HL-60 (cell line): ENCODE results near the gene TOMM70.

Experiments
- CTCF ChIP-seq: IDR thresholded peaks from one replicate; pipeline ENCODE4 v1.5.1; 2011; ENCODE audit warnings: low read length, control low read depth, inconsistent platforms; ENCODE audit not compliant: insufficient read depth
- GABPA ChIP-seq: IDR thresholded peaks from 2 replicates; pipeline ENCODE4 v1.6.1; 2012; ENCODE audit warnings: low read depth
- POLR2AphosphoS5 ChIP-seq: IDR thresholded peaks from 2 replicates; pipeline ENCODE4 v1.6.1; 2012; ENCODE audit warnings: low read depth
- TF ChIP-seq, protein P1 (sequence below): IDR thresholded peaks from 2 replicates; pipeline ENCODE4 v1.6.1; 2012; ENCODE audit warnings: low read depth; ENCODE audit not compliant: insufficient replicate concordance

DNA sequence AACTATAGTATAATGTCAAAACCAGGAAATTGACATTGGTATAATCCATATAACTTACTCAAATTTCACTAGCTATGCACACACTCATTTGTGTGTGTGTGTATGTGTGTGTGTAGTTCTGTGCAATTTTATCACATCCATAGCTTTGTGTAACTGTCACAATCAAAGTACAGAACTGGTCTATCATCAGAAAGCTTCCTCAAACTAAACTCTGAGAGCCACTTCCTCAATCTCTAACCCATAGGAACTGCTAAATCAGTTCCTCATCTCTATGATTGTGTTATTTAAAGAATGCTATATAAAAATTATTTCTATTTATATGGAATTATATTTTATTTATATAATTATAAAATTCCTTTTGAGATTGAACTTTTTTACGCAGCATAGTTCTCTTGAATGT, 18.5 kb upstream of the TOMM70 start:
- TF ChIP-seq CTCF (no peak), POLR2AphosphoS5 (no peak), GABPA (no peak)
- TF ChIP-seq, protein P1, sequence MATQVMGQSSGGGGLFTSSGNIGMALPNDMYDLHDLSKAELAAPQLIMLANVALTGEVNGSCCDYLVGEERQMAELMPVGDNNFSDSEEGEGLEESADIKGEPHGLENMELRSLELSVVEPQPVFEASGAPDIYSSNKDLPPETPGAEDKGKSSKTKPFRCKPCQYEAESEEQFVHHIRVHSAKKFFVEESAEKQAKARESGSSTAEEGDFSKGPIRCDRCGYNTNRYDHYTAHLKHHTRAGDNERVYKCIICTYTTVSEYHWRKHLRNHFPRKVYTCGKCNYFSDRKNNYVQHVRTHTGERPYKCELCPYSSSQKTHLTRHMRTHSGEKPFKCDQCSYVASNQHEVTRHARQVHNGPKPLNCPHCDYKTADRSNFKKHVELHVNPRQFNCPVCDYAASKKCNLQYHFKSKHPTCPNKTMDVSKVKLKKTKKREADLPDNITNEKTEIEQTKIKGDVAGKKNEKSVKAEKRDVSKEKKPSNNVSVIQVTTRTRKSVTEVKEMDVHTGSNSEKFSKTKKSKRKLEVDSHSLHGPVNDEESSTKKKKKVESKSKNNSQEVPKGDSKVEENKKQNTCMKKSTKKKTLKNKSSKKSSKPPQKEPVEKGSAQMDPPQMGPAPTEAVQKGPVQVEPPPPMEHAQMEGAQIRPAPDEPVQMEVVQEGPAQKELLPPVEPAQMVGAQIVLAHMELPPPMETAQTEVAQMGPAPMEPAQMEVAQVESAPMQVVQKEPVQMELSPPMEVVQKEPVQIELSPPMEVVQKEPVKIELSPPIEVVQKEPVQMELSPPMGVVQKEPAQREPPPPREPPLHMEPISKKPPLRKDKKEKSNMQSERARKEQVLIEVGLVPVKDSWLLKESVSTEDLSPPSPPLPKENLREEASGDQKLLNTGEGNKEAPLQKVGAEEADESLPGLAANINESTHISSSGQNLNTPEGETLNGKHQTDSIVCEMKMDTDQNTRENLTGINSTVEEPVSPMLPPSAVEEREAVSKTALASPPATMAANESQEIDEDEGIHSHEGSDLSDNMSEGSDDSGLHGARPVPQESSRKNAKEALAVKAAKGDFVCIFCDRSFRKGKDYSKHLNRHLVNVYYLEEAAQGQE, result no peak
